ENCODE measurements around the gene FAM114A2. TPM values are rescaled to one million over a fixed set of nuclear protein-coding genes. Genes with fewer than 3 reads are reported as not detected.

The FAM114A2 gene
- polyA plus RNA-seq, 1 donor from 2014 or later, result 24.8 TPM

GRCh38 chr5:153953411-153953810, 85.3 kb downstream of the FAM114A2 start:
- H3K27me3 ChIP-seq (ENCODE audit: insufficient read depth, low read depth, low read length), result no peaks in the 10 kb centered on the region
- H3K4me2 ChIP-seq (ENCODE audit: low read length), result no peak overlapping the region
- H3K9me2 ChIP-seq (ENCODE audit: insufficient read depth, low read length), result no peaks in the 10 kb centered on the region
- H3K4me3 ChIP-seq (ENCODE audit: low read length), result no peak overlapping the region
- no peak overlapping the region for H3K27ac ChIP-seq (ENCODE audit: low read length)
- H2AFZ ChIP-seq (ENCODE audit: low read depth, low read length), result no peak overlapping the region
- no peaks in the 10 kb centered on the region for H3F3A ChIP-seq (ENCODE audit: insufficient read depth, low read length, poor library complexity, severe bottlenecking)
- no peaks in the 10 kb centered on the region for H3K9me3 ChIP-seq (ENCODE audit: low read length)
- TF ChIP-seq RAD21 (conservative IDR thresholded peaks at IDR 0.05) (no peak), EP300 (conservative IDR thresholded peaks at IDR 0.05; ENCODE audit: poor library complexity, severe bottlenecking) (no peak), TAF1 (IDR thresholded peaks at IDR 0.05; ENCODE audit: low read depth) (no peak)
- no peaks in the 10 kb centered on the region for H3K79me2 ChIP-seq (replicated peaks; ENCODE audit: insufficient read depth, low read length)
- H3K36me3 ChIP-seq (ENCODE audit: insufficient read depth, low read length), result no peaks in the 10 kb centered on the region
- no peak overlapping the region for H3K9ac ChIP-seq (ENCODE audit: low read length)
- no peaks in the 10 kb centered on the region for H4K20me1 ChIP-seq (ENCODE audit: insufficient read depth)

- Histone ChIP-seq H3K27me3 (ENCODE audit: insufficient read depth, low read depth, low read length) (no peaks in the 10 kb centered on the region), H2AFZ (ENCODE audit: low read depth, low read length) (no peak overlapping the region), H3K27ac (ENCODE audit: low read length) (no peak overlapping the region), H3K79me2 (replicated peaks; ENCODE audit: insufficient read depth, low read length) (no peaks in the 10 kb centered on the region), H4K20me1 (ENCODE audit: insufficient read depth) (no peaks in the 10 kb centered on the region), H3K4me2 (ENCODE audit: low read length) (no peak overlapping the region), H3K9me2 (ENCODE audit: insufficient read depth, low read length) (no peaks in the 10 kb centered on the region), H3K9ac (ENCODE audit: low read length) (no peak overlapping the region), H3K9me3 (ENCODE audit: low read length) (no peaks in the 10 kb centered on the region), H3K36me3 (ENCODE audit: insufficient read depth, low read length) (no peaks in the 10 kb centered on the region), H3K4me3 (ENCODE audit: low read length) (no peak overlapping the region), H3F3A (ENCODE audit: insufficient read depth, low read length, poor library complexity, severe bottlenecking) (no peaks in the 10 kb centered on the region)
- no peak for TF ChIP-seq EP300 (conservative IDR thresholded peaks at IDR 0.05; ENCODE audit: poor library complexity, severe bottlenecking)
- TF ChIP-seq POLR2AphosphoS5 (IDR thresholded peaks at IDR 0.05), result no peak
- no peak for TF ChIP-seq SMC3 (conservative IDR thresholded peaks at IDR 0.05; ENCODE audit: poor library complexity)
Observed at GRCh38 chr5:153952893-153953292, 85.8 kb downstream of the FAM114A2 start.

GRCh38 chr5:153952057-153952456, 86.7 kb downstream of the FAM114A2 start:
- Histone ChIP-seq H3K4me2 (ENCODE audit: low read length) (no peak overlapping the region), H3K4me3 (ENCODE audit: low read length) (no peak overlapping the region), H3K36me3 (ENCODE audit: insufficient read depth, low read length) (no peaks in the 10 kb centered on the region), H3K27ac (ENCODE audit: low read length) (no peak overlapping the region), H3F3A (ENCODE audit: insufficient read depth, low read length, poor library complexity, severe bottlenecking) (no peaks in the 10 kb centered on the region), H3K9me3 (ENCODE audit: low read length) (no peaks in the 10 kb centered on the region), H2AFZ (ENCODE audit: low read depth, low read length) (no peak overlapping the region), H3K9me2 (ENCODE audit: insufficient read depth, low read length) (no peaks in the 10 kb centered on the region), H3K27me3 (ENCODE audit: insufficient read depth, low read depth, low read length) (no peaks in the 10 kb centered on the region), H3K9ac (ENCODE audit: low read length) (no peak overlapping the region), H4K20me1 (ENCODE audit: insufficient read depth) (no peaks in the 10 kb centered on the region), H3K79me2 (replicated peaks; ENCODE audit: insufficient read depth, low read length) (no peaks in the 10 kb centered on the region)
- TF ChIP-seq REST (IDR thresholded peaks at IDR 0.05; ENCODE audit: borderline replicate concordance) (no peak), MXI1 (conservative IDR thresholded peaks at IDR 0.05; ENCODE audit: poor library complexity, severe bottlenecking) (no peak), CTCF (IDR thresholded peaks at IDR 0.05; ENCODE audit: poor library complexity, severe bottlenecking) (no peak), EP300 (conservative IDR thresholded peaks at IDR 0.05; ENCODE audit: poor library complexity, severe bottlenecking) (no peak)
